ENCODE measurements around the gene CARS2.
"Not testable (repeated sequence)": the region's sequence is repeated elsewhere in the genome, so short reads cannot be mapped to it uniquely, and the experiment has no call there.

The CARS2 gene

GRCh38 chr13:110664673-110665072 lies 41.2 kb downstream of the CARS2 start:
- TF ChIP-seq ZFX (IDR thresholded peaks at IDR 0.05) (no peak), CTCF (conservative IDR thresholded peaks at IDR 0.05) (no peak)

GRCh38 chr13:110664041-110664440 lies 41.9 kb downstream of the CARS2 start:
- H3K27ac ChIP-seq = no peak overlapping the region
- TF ChIP-seq CTCF (conservative IDR thresholded peaks at IDR 0.05) = no peak
- TF ChIP-seq ZFX (IDR thresholded peaks at IDR 0.05) = no peak

More at GRCh38 chr13:110664673-110665072, 41.2 kb downstream of the CARS2 start:
- no peak overlapping the region for H3K27ac ChIP-seq

- no peak for TF ChIP-seq ZFX (IDR thresholded peaks at IDR 0.05)
- no peak for TF ChIP-seq CTCF (conservative IDR thresholded peaks at IDR 0.05)
- H3K27ac ChIP-seq = no peak overlapping the region
Measured at GRCh38 chr13:110663491-110663890, 42.4 kb downstream of the CARS2 start.

GRCh38 chr13:110662777-110663443 lies 43.0 kb downstream of the CARS2 start:
- no peak overlapping the region for H3K27ac ChIP-seq
- TF ChIP-seq ZFX (IDR thresholded peaks at IDR 0.05) = no peak
- TF ChIP-seq CTCF (conservative IDR thresholded peaks at IDR 0.05) = no peak

GRCh38 chr13:110662091-110662490 lies 43.8 kb downstream of the CARS2 start:
- no peak overlapping the region for H3K27ac ChIP-seq
- no peak for TF ChIP-seq CTCF (conservative IDR thresholded peaks at IDR 0.05)

GRCh38 chr13:110661256-110661655 lies 44.7 kb downstream of the CARS2 start:
- no peak overlapping the region for H3K27ac ChIP-seq
- TF ChIP-seq ZFX (IDR thresholded peaks at IDR 0.05) = no peak
- no peak for TF ChIP-seq CTCF (conservative IDR thresholded peaks at IDR 0.05)

- H3K27ac ChIP-seq = not testable (repeated sequence)
Measured at GRCh38 chr13:110658218-110658911, 47.6 kb downstream of the CARS2 start.

GRCh38 chr13:110657196-110657595 lies 48.7 kb downstream of the CARS2 start:
- no peak overlapping the region for H3K27ac ChIP-seq
- TF ChIP-seq ZFX (IDR thresholded peaks at IDR 0.05) (no peak), CTCF (conservative IDR thresholded peaks at IDR 0.05) (no peak)

Measured in C4-2B (cell line).